Hindlimb muscle (tissue), 1 donor: ENCODE results near the gene RFX1. TPM values are rescaled to one million over a fixed set of nuclear protein-coding genes. Genes with fewer than 3 reads are reported as not detected.

Source experiments
- DNase-seq: peaks from one replicate; pipeline ENCODE4 v3.0.0-alpha.2; 2013
- polyA plus RNA-seq: library from polyadenylated mRNA; unstranded; fragments of 120-200 nt; gene quantifications from one replicate; pipeline ENCODE4 v1.2.1, GENCODE V29; 2013; ENCODE audit not compliant: insufficient read length

RFX1 gene
- polyA plus RNA-seq, 1 donor = 8.3 TPM

DNA sequence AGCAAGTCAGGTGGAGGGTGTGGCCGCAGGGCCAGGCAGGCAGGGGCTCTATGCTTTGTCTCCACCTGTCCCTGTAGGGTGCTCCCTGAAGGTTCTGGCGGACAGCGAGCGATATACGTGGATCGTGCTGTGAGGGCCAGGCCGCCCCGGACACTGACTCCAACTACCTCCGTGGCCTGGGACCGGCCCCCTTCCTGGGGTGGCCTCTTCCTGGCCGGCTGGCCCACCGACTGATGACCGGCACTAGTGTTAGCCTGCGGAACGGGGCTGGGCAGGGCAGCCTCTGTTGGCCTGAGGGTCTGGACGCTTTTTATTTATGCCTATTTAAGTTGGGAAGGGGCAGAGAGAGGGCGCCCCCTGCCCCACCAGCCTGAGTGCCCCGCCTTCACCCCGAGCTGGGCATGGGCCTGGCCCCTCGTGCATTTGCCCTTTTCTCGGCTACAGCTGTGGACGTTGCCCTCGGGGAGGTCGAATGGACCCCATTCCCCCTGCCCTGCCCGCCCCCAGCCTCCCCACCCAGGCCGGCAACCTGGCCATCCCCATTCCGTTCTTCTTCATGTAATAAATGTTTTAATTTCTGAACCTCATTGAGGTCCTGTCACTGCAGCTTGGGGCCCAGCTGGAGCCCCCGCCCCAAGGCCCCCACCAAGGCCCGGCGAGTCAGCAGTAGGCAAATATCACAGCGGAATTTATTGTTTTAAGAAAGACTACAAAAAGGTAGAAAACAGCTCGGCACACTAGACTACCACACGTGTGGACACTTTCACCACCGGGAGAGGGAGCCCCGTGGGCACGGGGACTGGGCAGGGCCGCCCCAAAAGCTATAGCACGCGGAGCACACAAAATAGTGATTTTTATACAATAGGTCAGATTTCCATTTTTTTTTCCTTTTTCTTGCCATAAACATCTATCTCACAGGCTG, 45.0 kb downstream of the RFX1 start:
- no peak for DNase-seq

DNA sequence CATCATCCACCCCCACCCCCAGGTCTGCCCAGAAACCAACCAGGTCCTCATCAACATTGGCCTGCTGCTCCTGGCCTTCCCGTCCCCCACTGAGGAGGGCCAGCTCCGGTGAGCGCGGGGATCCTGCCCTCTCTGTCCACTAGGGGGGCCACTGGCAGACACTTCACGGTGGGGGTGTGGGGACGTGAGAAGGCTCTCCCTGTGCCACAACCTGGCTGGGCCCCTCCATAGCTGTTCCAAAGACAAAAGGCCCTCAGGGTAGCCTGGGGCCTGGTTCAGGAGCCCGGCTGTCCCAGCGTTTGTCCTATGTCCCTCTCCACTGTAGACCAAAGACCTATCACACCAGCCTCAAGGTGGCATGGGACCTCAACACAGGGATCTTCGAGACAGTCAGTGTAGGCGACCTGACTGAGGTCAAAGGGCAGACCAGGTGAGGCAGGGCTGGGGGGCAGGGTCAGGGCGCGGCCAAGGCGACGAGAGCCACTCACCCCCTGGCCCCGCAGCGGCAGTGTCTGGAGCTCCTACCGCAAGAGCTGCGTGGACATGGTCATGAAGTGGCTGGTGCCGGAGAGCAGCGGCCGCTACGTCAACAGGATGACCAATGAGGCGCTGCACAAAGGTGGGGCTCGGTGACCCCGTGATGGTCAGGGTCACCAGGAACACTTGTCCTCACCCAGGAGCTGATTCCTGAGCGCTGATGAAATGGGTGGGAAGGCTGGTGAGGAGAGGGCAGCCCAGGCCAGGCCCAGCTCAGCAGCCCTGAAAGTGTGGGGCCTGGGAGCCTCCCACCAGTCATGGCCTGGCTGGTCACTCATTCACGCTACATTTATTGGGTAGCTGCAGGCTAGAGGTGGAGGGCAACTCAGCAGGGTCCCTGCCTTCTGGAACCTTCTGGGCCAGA, 45.9 kb downstream of the RFX1 start:
- no peak for DNase-seq

DNA sequence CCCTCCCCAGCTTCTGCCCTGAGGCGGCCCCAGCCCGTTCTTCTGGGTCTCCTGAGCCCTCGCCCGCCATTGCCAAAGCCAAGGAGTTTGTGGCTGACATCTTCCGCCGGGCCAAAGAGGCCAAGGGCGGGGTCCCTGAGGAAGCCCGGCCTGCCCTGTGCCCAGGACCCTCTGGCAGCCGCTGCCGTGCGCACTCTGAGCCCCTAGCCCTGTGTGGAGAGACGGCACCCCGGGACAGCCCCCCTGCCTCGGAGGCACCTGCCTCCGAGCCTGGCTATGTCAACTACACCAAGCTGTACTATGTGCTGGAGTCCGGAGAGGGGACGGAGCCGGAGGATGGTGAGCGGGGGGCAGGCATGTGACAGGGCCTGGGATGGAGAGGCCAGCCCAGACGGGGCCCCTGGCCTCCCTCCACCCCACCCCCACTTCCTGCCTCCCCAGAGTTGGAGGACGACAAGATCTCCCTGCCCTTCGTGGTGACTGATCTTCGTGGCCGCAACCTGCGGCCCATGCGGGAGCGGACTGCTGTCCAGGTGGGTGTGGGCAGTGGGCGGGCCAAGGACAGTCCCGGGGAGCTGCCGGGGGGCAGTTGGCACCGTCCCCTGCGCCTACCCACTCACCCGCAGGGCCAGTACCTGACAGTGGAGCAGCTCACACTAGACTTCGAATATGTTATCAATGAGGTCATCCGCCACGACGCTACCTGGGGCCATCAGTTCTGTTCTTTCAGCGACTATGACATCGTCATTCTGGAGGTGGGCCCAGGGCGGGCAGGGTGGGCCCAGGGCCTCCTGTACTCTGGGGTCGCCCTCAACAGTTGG, 46.8 kb downstream of the RFX1 start:
- DNase-seq = no peak

DNA sequence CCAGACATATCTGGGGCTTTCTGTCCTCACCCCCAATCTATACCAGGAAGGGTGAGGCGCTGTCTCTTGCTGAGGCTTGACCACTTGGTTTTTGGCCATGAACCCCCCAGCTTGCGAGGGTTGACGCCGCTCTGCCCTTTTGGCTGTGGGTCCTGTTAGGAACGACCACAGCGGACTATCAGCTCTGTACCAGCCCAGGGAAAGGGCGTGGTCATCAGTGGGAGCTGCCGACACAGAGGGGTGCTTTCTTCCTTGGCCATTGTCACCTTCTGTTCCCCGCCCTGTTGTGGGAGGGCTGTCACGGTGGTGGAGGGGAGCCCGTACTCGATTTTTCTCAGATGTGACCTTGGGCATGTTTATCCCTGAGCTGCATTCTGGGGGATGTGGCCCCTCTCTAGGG, 48.1 kb downstream of the RFX1 start:
- no peak for DNase-seq

DNA sequence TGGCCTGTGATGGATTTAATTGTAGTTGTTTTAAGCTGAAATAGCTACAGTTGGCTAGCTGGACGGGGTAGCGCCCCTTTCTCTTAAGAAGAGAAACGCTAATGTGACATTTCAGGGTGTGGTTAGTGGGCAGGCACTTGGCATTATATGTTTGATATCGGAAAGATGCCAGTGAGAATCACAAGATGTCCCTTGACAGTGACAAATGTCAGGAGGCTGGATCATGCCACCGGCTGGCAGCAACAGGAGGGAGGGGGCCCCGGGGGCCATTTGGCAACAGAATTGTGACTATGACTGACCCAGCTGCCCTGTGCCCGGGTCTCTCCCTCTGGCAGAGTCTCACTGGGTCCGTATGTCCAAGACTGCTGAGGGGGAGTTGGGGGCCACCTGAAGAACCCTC, 49.1 kb downstream of the RFX1 start:
- no peak for DNase-seq

DNA sequence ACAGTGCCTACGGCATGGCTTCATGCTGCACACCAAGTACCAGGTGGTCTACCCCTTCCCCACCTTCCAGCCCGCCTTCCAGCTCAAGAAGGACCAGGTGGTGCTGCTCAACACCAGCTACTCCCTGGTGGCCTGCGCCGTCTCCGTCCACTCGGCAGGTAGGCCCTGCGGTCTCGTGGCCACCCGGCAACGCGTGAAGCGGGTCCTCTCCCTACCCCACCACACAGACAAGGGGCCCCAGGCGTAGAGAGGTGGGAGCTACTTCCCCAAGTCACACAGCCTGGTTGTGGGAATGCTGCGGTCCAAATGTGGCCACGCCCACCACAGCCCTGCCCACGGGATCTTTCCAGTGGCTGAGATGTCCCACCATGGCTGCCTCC, 49.8 kb downstream of the RFX1 start:
- no peak for DNase-seq

DNA sequence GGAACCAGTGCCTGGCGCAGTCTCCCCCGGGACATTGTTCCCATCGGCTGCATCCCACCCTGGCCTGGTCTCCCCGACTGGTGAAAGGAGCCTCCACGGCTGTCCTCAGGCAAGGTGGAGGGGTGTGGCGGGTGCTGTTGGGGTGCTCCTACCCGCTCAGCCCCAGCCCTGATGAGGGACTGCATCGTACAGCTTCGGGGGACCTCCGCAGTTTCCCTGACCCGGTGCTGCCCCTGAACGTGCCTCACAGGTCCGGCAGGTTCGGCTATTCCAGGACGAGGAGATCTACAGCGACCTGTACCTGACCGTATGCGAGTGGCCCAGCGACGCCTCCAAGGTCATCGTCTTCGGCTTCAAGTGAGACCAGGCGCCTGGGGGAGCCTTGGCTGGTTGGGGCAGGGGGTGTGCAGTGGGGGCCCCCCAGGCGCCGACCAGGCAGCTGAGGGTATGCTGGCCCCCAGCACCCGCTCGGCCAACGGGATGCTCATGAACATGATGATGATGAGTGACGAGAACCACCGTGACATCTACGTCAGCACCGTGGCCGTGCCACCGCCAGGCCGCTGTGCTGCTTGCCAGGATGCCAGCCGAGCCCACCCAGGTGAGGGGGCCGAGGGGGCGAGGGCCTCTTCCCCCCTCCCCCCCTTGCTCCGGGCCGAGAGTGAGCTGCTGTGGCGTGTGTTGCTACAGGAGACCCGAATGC, 50.3 kb downstream of the RFX1 start:
- DNase-seq = no peak

DNA sequence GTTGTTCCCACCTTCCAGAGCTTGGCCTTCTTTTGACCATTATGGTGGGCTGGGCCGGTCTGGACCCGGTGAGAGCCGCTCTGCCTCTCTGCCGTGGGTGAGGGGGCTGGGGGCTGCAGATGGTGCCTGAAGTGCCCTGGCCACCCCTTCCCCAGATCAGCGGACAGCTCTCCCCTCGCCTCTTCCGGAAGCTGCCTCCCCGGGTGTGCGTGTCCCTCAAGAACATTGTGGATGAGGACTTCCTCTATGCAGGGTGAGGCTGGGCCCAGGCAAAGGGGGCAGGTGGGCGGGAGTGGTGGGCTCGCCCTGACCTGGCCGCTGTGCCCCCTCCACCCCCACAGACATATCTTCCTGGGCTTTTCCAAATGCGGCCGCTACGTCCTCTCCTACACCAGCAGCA, 51.9 kb downstream of the RFX1 start:
- DNase-seq = no peak

DNA sequence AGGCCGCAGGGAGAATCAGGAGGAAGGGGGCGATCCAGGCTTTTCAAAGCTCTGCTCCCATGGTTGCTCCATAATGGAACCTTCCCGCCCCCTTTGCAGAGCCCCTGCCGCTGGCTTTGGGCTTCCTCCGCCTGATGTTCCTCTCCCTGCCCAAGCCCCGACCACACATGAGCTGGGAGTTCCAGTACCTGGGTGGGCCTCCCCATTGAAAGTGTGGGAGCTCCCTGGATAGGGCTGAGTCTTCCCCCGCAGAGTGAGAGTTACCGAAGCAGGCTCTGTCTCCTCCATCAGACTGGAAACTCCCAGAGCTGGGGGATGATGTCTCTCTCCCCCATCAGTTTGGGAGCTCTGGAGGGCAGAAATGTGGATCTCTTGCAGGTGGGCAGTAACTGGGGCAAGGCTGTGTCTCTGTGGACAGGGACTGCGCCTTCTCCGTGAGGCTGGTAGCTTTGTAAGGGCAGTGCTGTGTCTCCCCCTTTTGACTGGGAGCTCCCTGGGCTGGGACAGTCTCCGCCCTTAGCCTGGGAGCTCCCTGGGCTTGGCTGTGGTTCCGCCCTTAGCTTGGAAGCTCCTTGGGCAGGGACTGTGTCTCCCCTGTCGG, 53.1 kb downstream of the RFX1 start:
- DNase-seq = peak; percentile 38

DNA sequence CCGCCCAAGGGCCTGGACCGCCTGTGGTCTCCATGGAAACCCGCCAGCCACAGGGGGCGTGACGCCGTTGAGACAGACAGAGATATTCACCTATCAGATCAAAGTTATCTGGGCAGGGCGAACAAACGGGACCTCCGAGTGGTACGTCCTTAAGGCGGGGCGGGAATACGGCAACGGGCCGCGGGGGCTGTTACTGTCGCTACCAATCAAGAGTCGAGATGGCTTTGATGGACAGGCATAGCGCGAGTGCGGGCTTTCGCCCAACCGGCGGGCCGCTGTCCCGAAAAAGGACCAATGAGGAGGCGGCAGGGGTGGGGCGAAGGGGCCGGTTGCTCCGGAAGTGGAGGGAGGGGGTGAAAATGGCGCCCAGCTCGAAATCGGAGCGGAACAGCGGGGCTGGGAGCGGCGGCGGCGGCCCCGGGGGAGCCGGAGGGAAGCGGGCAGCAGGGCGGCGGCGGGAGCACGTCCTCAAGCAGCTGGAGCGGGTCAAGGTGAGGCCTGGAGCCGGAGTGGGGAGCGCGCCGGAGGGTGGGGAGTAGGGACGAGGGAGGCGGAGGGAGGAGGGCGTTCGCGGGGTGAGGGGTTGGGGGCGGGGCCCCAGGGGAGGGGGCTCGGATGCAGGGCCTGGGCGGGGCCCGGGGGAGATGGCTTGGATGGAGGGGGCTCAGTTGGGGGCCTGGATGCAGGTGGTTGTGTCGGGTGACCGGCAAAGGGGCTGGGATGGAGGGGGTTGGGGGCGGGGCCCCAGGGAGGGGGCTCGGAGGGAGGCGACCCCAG, 53.8 kb downstream of the RFX1 start, which contains the start of gene DCAF15:
Gene DCAF15, plus strand, starts transcription at position 356 of the 777 bp plus-strand sequence. Its CDS starts 4 bp downstream, at position 360.
- DNase-seq = peak; percentile 99

DNA sequence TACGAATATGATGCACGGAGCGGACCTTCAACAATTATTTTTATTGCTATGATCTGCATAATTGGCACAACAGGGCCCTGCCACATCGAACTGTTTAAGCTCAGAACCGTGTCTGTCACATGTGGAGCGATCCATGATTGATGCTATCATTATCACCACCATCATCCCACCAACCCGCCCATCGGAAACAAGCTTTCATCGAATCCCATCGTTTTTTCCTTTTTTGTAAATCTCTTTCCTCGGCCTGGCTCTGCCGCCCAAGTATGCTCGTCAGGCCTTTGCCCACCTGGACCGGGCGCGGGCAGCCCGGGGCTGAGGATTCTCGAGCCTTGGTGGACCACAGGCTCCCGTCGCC, 54.3 kb downstream of the RFX1 start:
- DNase-seq = no peak

DNA sequence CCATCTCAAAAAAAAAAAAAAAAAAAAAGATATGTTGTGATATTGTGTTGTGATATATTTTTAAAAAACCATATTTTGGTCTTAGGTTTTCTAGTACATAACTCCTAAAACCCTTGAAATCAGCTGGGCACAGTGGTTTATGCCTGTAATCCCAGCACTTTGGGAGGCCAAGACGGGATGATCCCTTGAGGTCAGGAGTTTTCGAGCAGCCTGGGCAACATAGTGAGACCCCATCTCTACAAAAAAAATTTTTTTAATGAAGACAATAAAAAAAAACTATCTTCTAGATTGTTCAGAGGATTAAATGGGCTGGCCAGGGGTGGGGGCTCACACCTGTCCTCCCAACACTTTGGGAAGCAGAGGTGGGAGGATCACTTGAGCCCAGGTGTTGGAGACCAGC, 55.1 kb downstream of the RFX1 start:
- no peak for DNase-seq

DNA sequence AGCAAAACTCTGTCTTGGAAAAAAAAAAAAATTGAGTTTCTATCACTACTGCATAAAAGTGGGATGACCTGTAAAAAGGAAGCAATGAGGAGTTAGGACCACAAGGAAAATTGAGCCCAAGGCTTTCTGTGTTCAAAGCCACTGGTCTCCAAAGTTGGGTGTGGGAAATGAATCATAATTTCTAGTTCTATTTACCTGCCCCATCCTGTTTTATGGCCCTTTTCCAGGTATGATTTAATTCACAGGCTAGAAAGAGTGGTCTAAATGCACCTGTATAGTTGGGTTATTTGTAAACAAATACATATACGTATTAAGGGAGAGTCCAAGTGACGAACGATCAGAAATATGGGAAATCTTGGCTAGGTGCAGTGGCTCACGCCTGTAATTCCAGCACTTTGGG, 59.7 kb downstream of the RFX1 start:
- DNase-seq = no peak

DNA sequence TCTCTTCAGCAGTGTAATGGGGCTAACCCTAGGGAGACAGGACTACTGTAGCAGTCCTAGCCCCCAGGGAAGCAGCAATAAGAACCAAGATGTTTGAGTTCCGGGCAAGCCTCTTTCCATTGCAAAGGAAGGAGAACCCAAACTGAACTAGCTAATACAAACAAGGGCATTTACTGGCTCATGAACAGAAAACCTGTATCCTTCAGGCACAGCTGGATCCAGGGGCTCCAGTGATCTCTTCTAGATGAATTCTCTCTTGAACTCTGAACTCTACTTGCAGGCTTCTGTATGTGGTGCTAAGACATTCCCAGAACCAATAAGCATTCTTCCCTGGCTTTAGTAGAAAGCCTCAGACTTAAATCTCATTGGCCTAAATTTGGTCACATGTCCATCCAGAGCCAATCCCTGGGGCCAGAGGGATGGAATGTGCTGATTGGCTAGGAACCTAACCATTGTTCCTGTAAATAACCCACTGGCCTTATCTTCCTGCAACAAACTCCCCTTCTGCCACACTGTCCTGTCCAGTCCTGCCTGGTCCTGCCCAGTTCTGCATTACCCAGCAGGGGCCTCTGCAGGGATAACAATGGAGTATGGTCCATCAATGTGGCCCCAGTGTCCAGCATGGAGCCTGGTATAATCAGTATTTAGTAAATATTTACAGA, 64.0 kb downstream of the RFX1 start:
- DNase-seq = no peak

DNA sequence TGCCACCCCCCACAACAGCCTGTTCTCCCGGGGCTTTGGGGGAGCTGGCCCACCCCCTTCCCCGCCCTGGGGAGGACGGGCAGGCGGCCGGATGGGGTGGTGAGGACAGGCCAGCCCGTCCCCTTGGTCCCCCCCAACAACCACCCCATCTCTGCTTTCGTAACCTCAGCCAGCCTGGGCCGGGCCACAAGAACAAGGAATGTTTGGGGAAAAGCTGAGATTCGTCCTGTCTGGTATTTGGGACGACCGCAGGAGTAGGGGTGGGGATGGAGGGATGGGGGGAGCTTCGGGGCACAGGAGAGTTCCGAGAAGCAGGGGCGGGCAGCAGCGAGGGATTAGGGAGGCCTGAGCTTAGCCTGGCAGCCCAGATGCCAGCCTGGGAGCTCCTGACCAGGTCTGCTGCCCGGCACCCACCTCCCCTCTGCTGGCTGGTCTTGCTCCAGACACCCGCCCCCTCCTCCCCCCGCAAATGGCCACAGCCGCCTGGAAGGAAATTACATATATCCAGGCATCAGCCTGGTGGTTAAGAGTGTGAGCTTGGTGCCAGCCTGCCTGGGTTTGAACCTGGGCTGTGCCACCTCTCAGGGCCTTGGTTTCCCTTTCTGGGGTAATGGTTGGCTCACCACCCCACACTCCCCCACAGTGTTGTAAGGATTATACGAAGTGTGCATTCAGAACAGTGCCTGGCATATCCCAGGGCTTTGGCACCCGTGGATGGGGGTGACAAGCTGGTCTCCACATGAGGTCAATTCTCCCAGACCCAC, 67.6 kb downstream of the RFX1 start, which contains the start of gene PODNL1:
Gene PODNL1, minus strand, starts transcription at position 117 of the 764 bp plus-strand sequence. CDS start 236 bp downstream, outside the sequence.
- no peak for DNase-seq

DNA sequence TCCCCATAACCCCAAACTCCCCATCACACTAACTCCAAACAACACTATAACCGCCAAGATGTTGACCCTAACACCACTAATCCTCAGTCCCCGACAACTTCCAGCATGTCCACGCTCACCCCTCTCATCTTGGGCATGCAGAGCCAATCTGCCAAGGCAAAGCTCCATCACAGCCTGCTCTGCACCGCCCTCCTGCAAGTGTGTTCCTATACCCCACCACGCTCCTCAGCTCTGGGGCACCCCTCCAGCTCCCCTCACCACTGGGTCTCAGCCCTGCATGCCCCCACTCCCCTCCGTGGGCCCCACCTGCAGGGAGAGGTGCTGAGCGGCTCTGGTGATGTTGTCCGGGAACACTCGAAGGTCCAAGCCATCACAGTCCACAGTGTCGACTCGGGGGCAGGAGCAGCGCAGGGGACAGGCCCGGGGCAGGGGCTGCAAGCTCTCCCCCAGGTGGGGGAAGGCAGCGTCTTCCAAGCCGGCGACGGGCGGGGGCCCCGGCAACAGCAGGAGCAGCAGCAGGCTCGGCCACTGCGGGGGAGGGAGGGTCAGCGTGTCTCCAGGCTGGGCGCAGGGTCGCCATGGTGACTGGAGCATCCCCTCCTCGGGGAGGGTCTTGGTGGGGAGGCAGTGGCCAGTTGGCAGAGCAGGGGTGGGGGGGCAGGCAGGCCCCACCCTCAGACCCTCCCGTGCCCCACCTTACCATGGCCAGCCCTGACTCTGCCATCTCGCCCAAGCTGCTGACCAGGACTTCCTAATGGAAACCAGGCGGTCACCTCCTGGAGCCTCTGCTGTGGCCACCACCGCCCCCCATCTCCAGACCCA, 68.4 kb downstream of the RFX1 start:
- DNase-seq = no peak

DNA sequence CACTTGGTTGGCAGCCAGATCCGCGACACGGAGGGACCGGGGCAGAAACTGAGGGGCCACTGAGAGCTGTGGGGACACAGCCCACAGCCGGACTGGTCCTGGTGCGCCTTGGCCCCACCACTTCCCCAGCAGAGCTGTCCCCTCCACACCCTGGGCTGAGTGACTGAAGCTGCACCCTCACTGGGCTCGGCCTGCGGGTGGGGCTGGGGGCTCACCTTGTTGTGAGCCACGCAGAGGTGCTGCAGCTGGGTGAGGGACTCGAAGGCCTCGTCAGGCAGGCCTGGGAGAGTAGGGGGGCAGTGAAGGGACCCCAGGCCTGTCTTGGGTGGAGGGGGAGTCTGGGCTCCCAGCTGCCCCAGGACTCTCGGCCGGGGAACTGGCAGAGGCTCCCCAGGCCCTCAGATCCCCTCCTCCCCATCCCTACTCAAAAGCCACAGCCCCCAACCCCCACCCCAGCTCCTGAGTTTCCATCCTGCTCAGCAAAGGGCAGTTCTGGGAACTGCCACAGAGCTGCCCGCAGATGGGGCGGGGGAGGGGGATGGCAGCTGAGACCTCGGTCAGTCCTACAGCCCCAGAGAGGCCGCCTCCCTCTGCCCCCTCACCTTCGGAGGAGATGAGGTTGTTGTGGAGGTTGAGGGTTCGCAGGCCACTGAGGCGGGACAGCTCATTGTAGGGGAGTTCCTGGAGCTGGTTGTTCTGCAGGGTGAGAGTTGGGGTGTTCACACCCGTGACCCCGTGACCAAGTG, 70.2 kb downstream of the RFX1 start:
- DNase-seq = no peak

DNA sequence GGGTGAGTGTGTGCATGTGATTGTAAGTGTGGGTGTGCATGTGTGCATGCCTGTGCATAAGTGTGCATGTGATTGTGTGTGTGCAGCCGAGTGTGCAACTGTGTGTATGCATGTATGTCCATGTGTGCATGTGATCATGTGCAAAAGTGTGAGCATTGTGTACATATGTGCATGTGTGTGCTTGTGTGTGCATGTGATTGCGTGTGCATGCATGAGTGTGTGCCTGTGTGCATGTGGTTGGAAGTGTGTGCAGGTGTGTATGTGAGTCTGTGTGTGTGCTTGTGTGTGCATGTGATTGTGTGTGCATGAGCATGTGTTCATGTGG, 71.4 kb downstream of the RFX1 start:
- no peak for DNase-seq
